ENCODE data around the gene TPRN. TPM values are rescaled to one million over a fixed set of nuclear protein-coding genes. Genes with fewer than 3 reads are reported as not detected.

Gene TPRN
- total RNA-seq, 2 donors from 2014 or later: 6.4 to 6.8 TPM

GRCh38 chr9:137192859-137193258 lies 7.7 kb downstream of the TPRN start:
- peaks cover 0 to 63% of the 10 kb centered on the region in 2 donors for H3K4me1 ChIP-seq
- H3K27me3 ChIP-seq: no peaks in the 10 kb centered on the region
- no peak overlapping the region for H3K4me3 ChIP-seq
- no peak for DNase-seq (ENCODE audit: low spot score)
- TF ChIP-seq CTCF (IDR thresholded peaks at IDR 0.05): no peak
- no peaks in the 10 kb centered on the region for H3K9me3 ChIP-seq
- peaks cover 13% of the 10 kb centered on the region for H3K36me3 ChIP-seq
- H3K27ac ChIP-seq: no peak overlapping the region

- peaks cover 0 to 63% of the 10 kb centered on the region in 2 donors for H3K4me1 ChIP-seq
- H3K36me3 ChIP-seq: peaks cover 13% of the 10 kb centered on the region
- no peak for TF ChIP-seq CTCF (IDR thresholded peaks at IDR 0.05)
- no peak overlapping the region for H3K27ac ChIP-seq
- H3K27me3 ChIP-seq: no peaks in the 10 kb centered on the region
- H3K9me3 ChIP-seq: no peaks in the 10 kb centered on the region
- no peak overlapping the region for H3K4me3 ChIP-seq
- DNase-seq (ENCODE audit: low spot score): no peak
Observed at GRCh38 chr9:137192448-137192780, 8.1 kb downstream of the TPRN start.

GRCh38 chr9:137191691-137192447 lies 8.7 kb downstream of the TPRN start:
- Histone ChIP-seq H3K4me3 (no peak overlapping the region), H3K27me3 (no peaks in the 10 kb centered on the region), H3K27ac (no peak overlapping the region), H3K4me1 (peaks cover 0 to 63% of the 10 kb centered on the region in 2 donors), H3K9me3 (no peaks in the 10 kb centered on the region), H3K36me3 (peaks cover 13% of the 10 kb centered on the region)
- no peak for TF ChIP-seq CTCF (IDR thresholded peaks at IDR 0.05)
- DNase-seq (ENCODE audit: low spot score): no peak

- TF ChIP-seq CTCF (IDR thresholded peaks at IDR 0.05): no peak
Observed at GRCh38 chr9:137191245-137191644, 9.3 kb downstream of the TPRN start.

GRCh38 chr9:137190315-137190856 lies 10.2 kb downstream of the TPRN start:
- Histone ChIP-seq H3K4me3 (no peak overlapping the region), H3K4me1 (peaks cover 0 to 61% of the 10 kb centered on the region in 2 donors), H3K9me3 (no peaks in the 10 kb centered on the region), H3K36me3 (peaks cover 23% of the 10 kb centered on the region), H3K27ac (peak overlapping the region in 1 of 2 donors; percentile 92), H3K27me3 (no peaks in the 10 kb centered on the region)
- no peak for TF ChIP-seq CTCF (IDR thresholded peaks at IDR 0.05)
- DNase-seq (ENCODE audit: low spot score): no peak

More at GRCh38 chr9:137191245-137191644, 9.3 kb downstream of the TPRN start:
- H3K27me3 ChIP-seq: no peaks in the 10 kb centered on the region
- DNase-seq (ENCODE audit: low spot score): no peak
- no peaks in the 10 kb centered on the region for H3K9me3 ChIP-seq
- H3K4me3 ChIP-seq: no peak overlapping the region
- peaks cover 0 to 63% of the 10 kb centered on the region in 2 donors for H3K4me1 ChIP-seq
- no peak overlapping the region for H3K27ac ChIP-seq
- peaks cover 14% of the 10 kb centered on the region for H3K36me3 ChIP-seq
